HG02759 (cell line): ENCODE results near the gene FGD5.
A peak's percentile ranks its signal among the peaks of the same experiment; 100 is the strongest.

ENCODE experiments used
- ATAC-seq: cut with Tn5 transposase; IDR thresholded peaks from one replicate; pipeline ENCODE4 v1.9.1; 2021; ENCODE audit warnings: mild to moderate bottlenecking, moderate library complexity; ENCODE audit not compliant: unreplicated experiment

FGD5 gene

GRCh38 chr3:14921811-14922705, 103.3 kb downstream of the FGD5 start:
- ATAC-seq, result no peak

- no peak for ATAC-seq
These were observed 104.1 kb downstream of the FGD5 start for GRCh38 chr3:14922863-14923262.

GRCh38 chr3:14923476-14923875, 104.7 kb downstream of the FGD5 start:
- no peak for ATAC-seq

GRCh38 chr3:14925729-14926591, 107.2 kb downstream of the FGD5 start:
- ATAC-seq, result no peak

- no peak for ATAC-seq
These were observed 107.8 kb downstream of the FGD5 start for GRCh38 chr3:14926592-14926991.

- ATAC-seq, result no peak
These were observed 108.5 kb downstream of the FGD5 start for GRCh38 chr3:14927308-14927707.

- no peak for ATAC-seq
These were observed 110.7 kb downstream of the FGD5 start for GRCh38 chr3:14929310-14930074.

- no peak for ATAC-seq
These were observed 115.2 kb downstream of the FGD5 start for GRCh38 chr3:14933820-14934425.

- ATAC-seq, result no peak
These were observed 117.0 kb downstream of the FGD5 start for GRCh38 chr3:14935592-14936345.

GRCh38 chr3:14938954-14939353, 120.2 kb downstream of the FGD5 start:
- no peak for ATAC-seq

- no peak for ATAC-seq
These were observed 123.1 kb downstream of the FGD5 start for GRCh38 chr3:14941871-14942270.

- ATAC-seq, result no peak
These were observed 124.3 kb downstream of the FGD5 start for GRCh38 chr3:14943042-14943441.

GRCh38 chr3:14946236-14946635, 127.5 kb downstream of the FGD5 start:
- no peak for ATAC-seq

GRCh38 chr3:14946739-14947099, 128.0 kb downstream of the FGD5 start:
- ATAC-seq, result no peak

GRCh38 chr3:14947100-14947885, 128.5 kb downstream of the FGD5 start, which contains the start of gene NR2C2:
TSS of gene NR2C2 (plus strand) at chr3:14947583. CDS start at chr3:15003915, 56,332 bp downstream.
- ATAC-seq, result peak; percentile 65

GRCh38 chr3:14947886-14948608, 129.3 kb downstream of the FGD5 start:
- peak; percentile 82 for ATAC-seq

GRCh38 chr3:14948609-14949038, 129.9 kb downstream of the FGD5 start:
- ATAC-seq, result no peak

- no peak for ATAC-seq
These were observed 130.4 kb downstream of the FGD5 start for GRCh38 chr3:14949126-14949525.
